ENCODE data around the gene GRID2. TPM values are rescaled to one million over a fixed set of nuclear protein-coding genes. Genes with fewer than 3 reads are reported as not detected.

Gene GRID2
- total and polyA plus RNA-seq, 2 of the 13 experiments (the other 11 are each of a cell fraction or from before 2014, with no cell fraction given), result not detected

- H4K20me1 ChIP-seq (ENCODE audit: insufficient read depth, low read length), result no peaks in the 10 kb centered on the region; the same call in 1 of the 2 replicates
- no peak overlapping the region for H2AFZ ChIP-seq (ENCODE audit: low read length)
- no peak overlapping the region for H3K27ac ChIP-seq (ENCODE audit: extremely low read length, insufficient read depth, low read length)
- TF ChIP-seq REL (CRISPR knock-in tag; conservative IDR thresholded peaks at IDR 0.05) (no peak), TOE1 (CRISPR knock-in tag; IDR thresholded peaks at IDR 0.05) (no peak), ZNF160 (CRISPR knock-in tag; IDR thresholded peaks at IDR 0.05) (no peak), JUND (CRISPR knock-in tag; IDR thresholded peaks at IDR 0.05) (no peak), MAFG (CRISPR knock-in tag; IDR thresholded peaks at IDR 0.05) (no peak), GATAD2A (CRISPR knock-in tag; IDR thresholded peaks at IDR 0.05) (no peak), MYC (CRISPR knock-in tag; IDR thresholded peaks at IDR 0.05; ENCODE audit: borderline replicate concordance) (no peak), KMT2B (CRISPR knock-in tag; IDR thresholded peaks at IDR 0.05) (no peak), NONO (IDR thresholded peaks at IDR 0.05) (no peak), NONO (CRISPR knock-in tag; conservative IDR thresholded peaks at IDR 0.05) (no peak), MIER3 (CRISPR knock-in tag; IDR thresholded peaks at IDR 0.05; ENCODE audit: borderline replicate concordance) (no peak), SRSF4 (IDR thresholded peaks at IDR 0.05; ENCODE audit: low read depth, low read length, poor library complexity, severe bottlenecking) (no peak), ZNF337 (CRISPR knock-in tag; IDR thresholded peaks at IDR 0.05; ENCODE audit: borderline replicate concordance, low read depth) (no peak), ZFP41 (CRISPR knock-in tag; IDR thresholded peaks at IDR 0.05; ENCODE audit: borderline replicate concordance) (no peak), ZNF382 (CRISPR knock-in tag; IDR thresholded peaks at IDR 0.05; ENCODE audit: borderline replicate concordance) (no peak)
- TF ChIP-seq, protein P1, sequence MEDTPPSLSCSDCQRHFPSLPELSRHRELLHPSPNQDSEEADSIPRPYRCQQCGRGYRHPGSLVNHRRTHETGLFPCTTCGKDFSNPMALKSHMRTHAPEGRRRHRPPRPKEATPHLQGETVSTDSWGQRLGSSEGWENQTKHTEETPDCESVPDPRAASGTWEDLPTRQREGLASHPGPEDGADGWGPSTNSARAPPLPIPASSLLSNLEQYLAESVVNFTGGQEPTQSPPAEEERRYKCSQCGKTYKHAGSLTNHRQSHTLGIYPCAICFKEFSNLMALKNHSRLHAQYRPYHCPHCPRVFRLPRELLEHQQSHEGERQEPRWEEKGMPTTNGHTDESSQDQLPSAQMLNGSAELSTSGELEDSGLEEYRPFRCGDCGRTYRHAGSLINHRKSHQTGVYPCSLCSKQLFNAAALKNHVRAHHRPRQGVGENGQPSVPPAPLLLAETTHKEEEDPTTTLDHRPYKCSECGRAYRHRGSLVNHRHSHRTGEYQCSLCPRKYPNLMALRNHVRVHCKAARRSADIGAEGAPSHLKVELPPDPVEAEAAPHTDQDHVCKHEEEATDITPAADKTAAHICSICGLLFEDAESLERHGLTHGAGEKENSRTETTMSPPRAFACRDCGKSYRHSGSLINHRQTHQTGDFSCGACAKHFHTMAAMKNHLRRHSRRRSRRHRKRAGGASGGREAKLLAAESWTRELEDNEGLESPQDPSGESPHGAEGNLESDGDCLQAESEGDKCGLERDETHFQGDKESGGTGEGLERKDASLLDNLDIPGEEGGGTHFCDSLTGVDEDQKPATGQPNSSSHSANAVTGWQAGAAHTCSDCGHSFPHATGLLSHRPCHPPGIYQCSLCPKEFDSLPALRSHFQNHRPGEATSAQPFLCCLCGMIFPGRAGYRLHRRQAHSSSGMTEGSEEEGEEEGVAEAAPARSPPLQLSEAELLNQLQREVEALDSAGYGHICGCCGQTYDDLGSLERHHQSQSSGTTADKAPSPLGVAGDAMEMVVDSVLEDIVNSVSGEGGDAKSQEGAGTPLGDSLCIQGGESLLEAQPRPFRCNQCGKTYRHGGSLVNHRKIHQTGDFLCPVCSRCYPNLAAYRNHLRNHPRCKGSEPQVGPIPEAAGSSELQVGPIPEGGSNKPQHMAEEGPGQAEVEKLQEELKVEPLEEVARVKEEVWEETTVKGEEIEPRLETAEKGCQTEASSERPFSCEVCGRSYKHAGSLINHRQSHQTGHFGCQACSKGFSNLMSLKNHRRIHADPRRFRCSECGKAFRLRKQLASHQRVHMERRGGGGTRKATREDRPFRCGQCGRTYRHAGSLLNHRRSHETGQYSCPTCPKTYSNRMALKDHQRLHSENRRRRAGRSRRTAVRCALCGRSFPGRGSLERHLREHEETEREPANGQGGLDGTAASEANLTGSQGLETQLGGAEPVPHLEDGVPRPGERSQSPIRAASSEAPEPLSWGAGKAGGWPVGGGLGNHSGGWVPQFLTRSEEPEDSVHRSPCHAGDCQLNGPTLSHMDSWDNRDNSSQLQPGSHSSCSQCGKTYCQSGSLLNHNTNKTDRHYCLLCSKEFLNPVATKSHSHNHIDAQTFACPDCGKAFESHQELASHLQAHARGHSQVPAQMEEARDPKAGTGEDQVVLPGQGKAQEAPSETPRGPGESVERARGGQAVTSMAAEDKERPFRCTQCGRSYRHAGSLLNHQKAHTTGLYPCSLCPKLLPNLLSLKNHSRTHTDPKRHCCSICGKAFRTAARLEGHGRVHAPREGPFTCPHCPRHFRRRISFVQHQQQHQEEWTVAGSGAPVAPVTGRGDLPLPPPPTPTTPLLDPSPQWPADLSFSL (CRISPR knock-in tag; IDR thresholded peaks at IDR 0.05), result no peak
- no peaks in the 10 kb centered on the region for H3K79me2 ChIP-seq (ENCODE audit: insufficient read depth, low read length)
- ChIA-PET CTCF (ENCODE audit: low intra/inter-chr PET ratio, low total read pairs) (no interaction called here), POLR2A (no interaction called here)
- BruUV-seq (replicated peaks), result no TSS peak
- H3K27me3 ChIP-seq (ENCODE audit: control insufficient read depth in 1 of 2, insufficient read depth in 2 of 2, low read length in 2 of 2), result no peaks in the 10 kb centered on the region
- H3K9me3 ChIP-seq (ENCODE audit: low read length), result no peaks in the 10 kb centered on the region
- intact Hi-C loops (cut with micrococcal nuclease; ENCODE audit: unreplicated experiment), result loop anchor here (5.0 kb wide), 1 partner anchor 1373 kb away; no protein-coding TSS in a partner anchor
- H3K4me3 ChIP-seq (replicated peaks in 1 of 3; ENCODE audit: insufficient read depth in 1 of 3, low read depth in 2 of 3, low read length in 3 of 3), result no peak overlapping the region
- H3K4me2 ChIP-seq (ENCODE audit: low read depth, low read length), result no peak overlapping the region
- FAIRE-seq (no peak), ATAC-seq (no peak), DNase-seq (ENCODE audit: low spot score) (no peak)
- WGBS (ENCODE audit: low lambda C conversion rate), result 28% methylated on average over 2 of the region's 2 CpGs
- no peaks in the 10 kb centered on the region for H3K4me1 ChIP-seq (ENCODE audit: insufficient read depth, low read length)
- H3K36me3 ChIP-seq (replicated peaks in 1 of 2; ENCODE audit: control insufficient read depth in 1 of 2, insufficient read depth in 2 of 2, low read length in 2 of 2), result no peaks in the 10 kb centered on the region
- no peak overlapping the region for H3K9ac ChIP-seq (ENCODE audit: insufficient read depth, low read depth, low read length)
- in situ Hi-C loops (cut with HindIII; ENCODE audit: extremely low pct_ligation_motif_present, low pct_unique_long_range_greater_than_20kb), result no loop called here
Observed at GRCh38 chr4:93760284-93760683, 1456.5 kb downstream of the GRID2 start.

Measured in HepG2 (cell line).